MM.1S (cell line): ENCODE data around the gene NLRP8.

Experiments used
- CTCF ChIP-seq: fragments of 300-600 bp; sonication (generic); IDR thresholded peaks from 2 replicates; pipeline ENCODE4 v1.5.1; 2016; ENCODE audit warnings: antibody characterized with exemption, low read length, mixed read lengths
- EZH2 ChIP-seq: fragments of 300-600 bp; sonication (generic); optimal IDR thresholded peaks from 2 replicates; pipeline ENCODE3; 2017; ENCODE audit warnings: low read depth, mild to moderate bottlenecking, antibody characterized with exemption, low read length, mixed read lengths

- TF ChIP-seq CTCF = no peak
- no peak for TF ChIP-seq EZH2
These were observed 48.7 kb upstream of the NLRP8 start for GRCh38 chr19:55898911-55899310.
